ENCODE data around the gene MIGA2.

DNA sequence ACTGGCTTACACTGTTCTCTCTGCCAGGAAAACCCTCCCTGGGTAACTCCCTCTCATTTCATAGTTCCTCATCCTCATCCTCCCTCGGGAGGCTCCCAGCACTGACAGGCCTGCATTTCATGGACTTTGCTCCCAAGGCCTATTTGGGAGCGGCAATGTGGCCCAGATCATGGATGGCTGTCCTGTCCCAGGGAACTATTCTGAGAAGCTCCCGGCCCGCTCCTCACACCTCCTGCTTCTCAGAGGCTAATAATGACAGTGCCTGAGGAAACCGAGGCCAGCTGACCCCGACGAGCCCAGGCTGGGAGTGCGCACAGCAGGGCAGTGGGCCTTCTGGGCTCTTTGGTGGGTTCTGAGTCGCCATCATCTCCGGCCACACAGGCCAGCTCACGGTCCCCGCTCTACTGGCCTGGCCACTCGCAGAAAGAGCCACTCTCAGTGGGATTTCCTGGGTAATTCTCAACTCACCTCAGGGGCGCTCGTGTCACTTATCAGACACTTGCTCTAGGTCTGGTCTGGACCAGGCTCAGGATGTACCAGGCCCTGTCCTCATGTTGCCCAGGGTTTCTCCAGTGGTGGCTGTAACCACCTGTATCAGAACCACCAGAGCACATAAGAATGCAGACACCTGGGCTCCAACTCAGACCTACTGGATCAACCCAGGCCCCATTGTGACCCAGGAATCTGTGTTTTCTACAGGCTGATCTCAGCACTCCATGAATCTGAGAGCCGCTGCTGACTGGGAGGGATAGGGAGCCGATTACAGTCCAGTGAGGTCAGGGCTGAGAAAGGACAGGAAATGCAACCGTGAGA, 42.5 kb downstream of the MIGA2 start:
- no peak for TF ChIP-seq POLR2A (IDR thresholded peaks at IDR 0.05; ENCODE audit: low read depth, low read length)
- TF ChIP-seq TAF1 (IDR thresholded peaks at IDR 0.05; ENCODE audit: borderline replicate concordance, low read depth, low read length), result no peak
- no peak for TF ChIP-seq POLR2AphosphoS5 (IDR thresholded peaks at IDR 0.05; ENCODE audit: low read depth, low read length)

Data from GM12892 (cell line).